PC-3 (cell line): ENCODE data around the gene NET1.

ENCODE experiments used
- EZH2 ChIP-seq: fragments of 300-600 bp; sonication (generic); IDR thresholded peaks from one replicate; pipeline ENCODE4 v1.6.1; 2017; ENCODE audit warnings: antibody characterized with exemption, mild to moderate bottlenecking, low read length; ENCODE audit not compliant: unreplicated experiment
- TF ChIP-seq, protein P1 (sequence below): fragments of 300-600 bp; sonication (generic); conservative IDR thresholded peaks from 2 replicates; pipeline ENCODE4 v1.5.1; 2017; ENCODE audit warnings: antibody characterized with exemption, low read depth, mild to moderate bottlenecking, low read length

- TF ChIP-seq, protein P1, sequence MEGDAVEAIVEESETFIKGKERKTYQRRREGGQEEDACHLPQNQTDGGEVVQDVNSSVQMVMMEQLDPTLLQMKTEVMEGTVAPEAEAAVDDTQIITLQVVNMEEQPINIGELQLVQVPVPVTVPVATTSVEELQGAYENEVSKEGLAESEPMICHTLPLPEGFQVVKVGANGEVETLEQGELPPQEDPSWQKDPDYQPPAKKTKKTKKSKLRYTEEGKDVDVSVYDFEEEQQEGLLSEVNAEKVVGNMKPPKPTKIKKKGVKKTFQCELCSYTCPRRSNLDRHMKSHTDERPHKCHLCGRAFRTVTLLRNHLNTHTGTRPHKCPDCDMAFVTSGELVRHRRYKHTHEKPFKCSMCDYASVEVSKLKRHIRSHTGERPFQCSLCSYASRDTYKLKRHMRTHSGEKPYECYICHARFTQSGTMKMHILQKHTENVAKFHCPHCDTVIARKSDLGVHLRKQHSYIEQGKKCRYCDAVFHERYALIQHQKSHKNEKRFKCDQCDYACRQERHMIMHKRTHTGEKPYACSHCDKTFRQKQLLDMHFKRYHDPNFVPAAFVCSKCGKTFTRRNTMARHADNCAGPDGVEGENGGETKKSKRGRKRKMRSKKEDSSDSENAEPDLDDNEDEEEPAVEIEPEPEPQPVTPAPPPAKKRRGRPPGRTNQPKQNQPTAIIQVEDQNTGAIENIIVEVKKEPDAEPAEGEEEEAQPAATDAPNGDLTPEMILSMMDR, result no peak
- TF ChIP-seq EZH2, result no peak
Measured at GRCh38 chr10:5370493-5371352, 41.6 kb upstream of the NET1 start.
